Smooth muscle cell (in vitro differentiated cells): ENCODE results near the gene RPS6KA5. TPM values are rescaled to one million over a fixed set of nuclear protein-coding genes. Genes with fewer than 3 reads are reported as not detected.

ENCODE experiments used
- DNase-seq: peaks from one replicate; lab custom pipeline; 2025; ENCODE audit not compliant: unreplicated experiment; lab: John Stamatoyannopoulos, UW
- H2AFZ ChIP-seq: fragments of 200-600 bp; sonication (generic); 2 replicates; pipeline ENCODE4 v1.6.0; 2016; ENCODE audit warnings: antibody characterized with exemption, low read depth, mild to moderate bottlenecking
- H3F3A ChIP-seq: fragments of 200-600 bp; sonication (generic); 2 replicates; pipeline ENCODE4 v1.6.0; 2017; ENCODE audit warnings: antibody characterized with exemption, low read depth
- H3K27ac ChIP-seq: fragments of 200-600 bp; sonication (generic); 2 replicates; pipeline ENCODE4 v1.5.1; 2016; ENCODE audit warnings: low read depth, mild to moderate bottlenecking
- H3K27me3 ChIP-seq: fragments of 200-600 bp; sonication (generic); 2 replicates; pipeline ENCODE4 v1.6.1; 2016; ENCODE audit warnings: low read depth, mild to moderate bottlenecking
- H3K36me3 ChIP-seq: fragments of 200-600 bp; sonication (generic); 2 replicates; pipeline ENCODE4 v1.5.1; 2016; ENCODE audit warnings: low read depth
- H3K4me1 ChIP-seq: fragments of 200-600 bp; sonication (generic); 2 replicates; pipeline ENCODE4 v1.5.1; 2016; ENCODE audit warnings: low read depth
- H3K4me2 ChIP-seq: fragments of 200-600 bp; sonication (generic); 2 replicates; pipeline ENCODE4 v1.6.0; 2016; ENCODE audit warnings: mild to moderate bottlenecking
- H3K4me3 ChIP-seq: fragments of 200-600 bp; sonication (generic); 2 replicates; pipeline ENCODE4 v1.5.1; 2016; ENCODE audit warnings: mild to moderate bottlenecking
- H3K79me2 ChIP-seq: fragments of 200-600 bp; sonication (generic); 2 replicates; pipeline ENCODE4 v1.6.0; 2016; ENCODE audit warnings: low read depth, mild to moderate bottlenecking
- H3K9ac ChIP-seq: fragments of 200-600 bp; sonication (generic); 2 replicates; pipeline ENCODE4 v1.6.0; 2016; ENCODE audit warnings: low read depth
- H3K9me3 ChIP-seq: fragments of 200-600 bp; sonication (generic); replicated peaks from 2 replicates; pipeline ENCODE4 v1.5.1; 2016; ENCODE audit warnings: low read depth
- H4K20me1 ChIP-seq: fragments of 200-600 bp; sonication (generic); 2 replicates; pipeline ENCODE4 v1.6.0; 2016; ENCODE audit warnings: low read depth
- CTCF ChIP-seq: fragments of 200-600 bp; sonication (generic); IDR thresholded peaks from 2 replicates; pipeline ENCODE4 v1.5.1; 2017; ENCODE audit warnings: borderline replicate concordance, mild to moderate bottlenecking, antibody characterized with exemption; ENCODE audit not compliant: insufficient read depth, poor library complexity, severe bottlenecking
- WGBS: methylation state at CpG from one replicate; pipeline ENCODE4 v1.1.7; 2016; ENCODE audit warnings: low lambda C conversion rate; 5-methylcytosine and 5-hydroxymethylcytosine counted together
- polyA plus RNA-seq: library from polyadenylated mRNA; unstranded; fragments of >200 nt; fragmentation: Nextera tagmentation; extraction: Ambion mirVana; gene quantifications from 2 replicates; pipeline ENCODE4 v1.2.1, GENCODE V29; 2016
- total RNA-seq: library from RNA; depleted of rRNA; stranded (reverse); fragments of >200 nt; gene quantifications from 2 replicates; pipeline ENCODE4 v1.2.3, GENCODE V29; 2014

RPS6KA5 gene
- total and polyA plus RNA-seq, 2 experiments from 2014 or later: 1.0 to 1.5 TPM

GRCh38 chr14:91061056-91061887 lies 831 bp upstream of the RPS6KA5 start:
- no peaks in the 10 kb centered on the region for H3K36me3 ChIP-seq
- peaks cover 8% of the 10 kb centered on the region for H3F3A ChIP-seq
- 2% methylated on average over 26 of the region's 26 CpGs for WGBS
- H2AFZ ChIP-seq: peak overlapping the region; percentile 88
- DNase-seq: no peak
- peaks cover 8% of the 10 kb centered on the region for H3K4me1 ChIP-seq
- peak overlapping the region; percentile 65 for H3K9ac ChIP-seq
- H3K27me3 ChIP-seq: no peaks in the 10 kb centered on the region
- no peaks in the 10 kb centered on the region for H3K79me2 ChIP-seq
- TF ChIP-seq CTCF: no peak
- H3K27ac ChIP-seq: peak overlapping the region; percentile 72
- H3K4me3 ChIP-seq: peak overlapping the region; percentile 64
- no peaks in the 10 kb centered on the region for H3K9me3 ChIP-seq
- H4K20me1 ChIP-seq: no peaks in the 10 kb centered on the region
- H3K4me2 ChIP-seq: peak overlapping the region; percentile 86

- Histone ChIP-seq H2AFZ (peak overlapping the region; percentile 93), H3K9me3 (no peaks in the 10 kb centered on the region), H4K20me1 (no peaks in the 10 kb centered on the region), H3F3A (peaks cover 8% of the 10 kb centered on the region), H3K36me3 (no peaks in the 10 kb centered on the region), H3K27ac (peak overlapping the region; percentile 96), H3K79me2 (no peaks in the 10 kb centered on the region), H3K27me3 (no peaks in the 10 kb centered on the region), H3K4me3 (peak overlapping the region; percentile 99), H3K4me1 (peaks cover 8% of the 10 kb centered on the region), H3K4me2 (peak overlapping the region; percentile 98), H3K9ac (peak overlapping the region; percentile 97)
- DNase-seq: peak; percentile 12
- WGBS: 3% methylated on average over 39 of the region's 72 CpGs
- TF ChIP-seq CTCF: no peak
Observed at GRCh38 chr14:91059576-91060350, 678 bp downstream of the RPS6KA5 start.

GRCh38 chr14:91058042-91058581 lies 2.3 kb downstream of the RPS6KA5 start:
- Histone ChIP-seq H3K36me3 (no peaks in the 10 kb centered on the region), H2AFZ (no peak overlapping the region), H3K4me3 (no peak overlapping the region), H3K4me1 (peaks cover 8% of the 10 kb centered on the region), H3K27me3 (no peaks in the 10 kb centered on the region), H3F3A (peaks cover 8% of the 10 kb centered on the region), H4K20me1 (no peaks in the 10 kb centered on the region), H3K79me2 (no peaks in the 10 kb centered on the region), H3K27ac (no peak overlapping the region), H3K9ac (no peak overlapping the region), H3K9me3 (no peaks in the 10 kb centered on the region), H3K4me2 (no peak overlapping the region)
- TF ChIP-seq CTCF: no peak
- 56% methylated on average over 6 of the region's 6 CpGs for WGBS
- DNase-seq: no peak
